ENCODE data around the gene NR0B2.

NR0B2 gene, protein sequence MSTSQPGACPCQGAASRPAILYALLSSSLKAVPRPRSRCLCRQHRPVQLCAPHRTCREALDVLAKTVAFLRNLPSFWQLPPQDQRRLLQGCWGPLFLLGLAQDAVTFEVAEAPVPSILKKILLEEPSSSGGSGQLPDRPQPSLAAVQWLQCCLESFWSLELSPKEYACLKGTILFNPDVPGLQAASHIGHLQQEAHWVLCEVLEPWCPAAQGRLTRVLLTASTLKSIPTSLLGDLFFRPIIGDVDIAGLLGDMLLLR

DNA sequence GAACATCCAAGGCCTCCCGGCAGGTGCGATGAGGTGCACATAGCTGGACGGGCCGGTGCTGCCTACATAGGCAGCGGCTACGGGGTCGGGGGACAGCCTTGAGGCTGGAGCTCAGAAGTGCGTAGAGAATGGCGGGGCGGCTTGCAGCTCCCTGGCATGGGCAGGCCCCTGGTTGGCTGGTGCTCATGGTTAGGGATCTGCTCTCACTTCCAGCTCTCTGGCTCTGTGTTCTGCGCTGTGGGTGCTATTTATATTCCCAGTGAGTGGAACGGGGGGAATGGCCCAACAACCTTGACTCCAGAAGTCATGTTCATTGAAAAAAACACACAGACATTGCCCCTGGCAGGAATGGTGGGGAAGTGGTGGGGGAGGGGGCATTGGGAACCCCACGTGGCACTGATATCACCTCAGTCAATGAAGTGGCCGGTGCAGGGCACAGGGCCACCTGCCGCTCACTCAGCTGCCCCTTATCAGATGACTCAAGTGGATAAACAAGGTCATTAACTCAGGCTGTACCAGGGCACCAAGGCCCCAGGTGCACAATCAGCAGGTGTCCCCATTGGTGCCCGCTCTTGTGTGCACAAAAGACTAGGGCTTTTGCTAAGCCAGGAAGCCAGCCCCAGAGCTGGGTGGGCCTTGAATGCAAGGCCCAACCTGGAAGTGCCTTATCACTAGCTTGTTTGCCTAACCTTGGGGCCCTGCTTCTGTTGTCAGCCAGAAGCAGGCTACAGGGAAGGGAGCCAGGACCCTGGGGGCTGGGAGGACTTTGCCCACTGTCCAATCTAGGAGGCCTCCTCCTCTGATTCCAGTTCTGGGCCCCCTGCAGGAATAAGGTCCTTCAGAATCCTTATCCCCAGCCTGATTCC is at the start of gene NR0B2:
Gene NR0B2, minus strand, starts transcription at position 222 of the 866 bp plus-strand sequence. Its CDS starts 35 bp downstream, at position 187.
- TF ChIP-seq, protein P1, sequence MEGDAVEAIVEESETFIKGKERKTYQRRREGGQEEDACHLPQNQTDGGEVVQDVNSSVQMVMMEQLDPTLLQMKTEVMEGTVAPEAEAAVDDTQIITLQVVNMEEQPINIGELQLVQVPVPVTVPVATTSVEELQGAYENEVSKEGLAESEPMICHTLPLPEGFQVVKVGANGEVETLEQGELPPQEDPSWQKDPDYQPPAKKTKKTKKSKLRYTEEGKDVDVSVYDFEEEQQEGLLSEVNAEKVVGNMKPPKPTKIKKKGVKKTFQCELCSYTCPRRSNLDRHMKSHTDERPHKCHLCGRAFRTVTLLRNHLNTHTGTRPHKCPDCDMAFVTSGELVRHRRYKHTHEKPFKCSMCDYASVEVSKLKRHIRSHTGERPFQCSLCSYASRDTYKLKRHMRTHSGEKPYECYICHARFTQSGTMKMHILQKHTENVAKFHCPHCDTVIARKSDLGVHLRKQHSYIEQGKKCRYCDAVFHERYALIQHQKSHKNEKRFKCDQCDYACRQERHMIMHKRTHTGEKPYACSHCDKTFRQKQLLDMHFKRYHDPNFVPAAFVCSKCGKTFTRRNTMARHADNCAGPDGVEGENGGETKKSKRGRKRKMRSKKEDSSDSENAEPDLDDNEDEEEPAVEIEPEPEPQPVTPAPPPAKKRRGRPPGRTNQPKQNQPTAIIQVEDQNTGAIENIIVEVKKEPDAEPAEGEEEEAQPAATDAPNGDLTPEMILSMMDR (IDR thresholded peaks at IDR 0.05), result no peak
- TF ChIP-seq ZFX (IDR thresholded peaks at IDR 0.05; ENCODE audit: borderline replicate concordance), result no peak
- H3K27ac ChIP-seq, result no peak within 1 kb of the TSS

DNA sequence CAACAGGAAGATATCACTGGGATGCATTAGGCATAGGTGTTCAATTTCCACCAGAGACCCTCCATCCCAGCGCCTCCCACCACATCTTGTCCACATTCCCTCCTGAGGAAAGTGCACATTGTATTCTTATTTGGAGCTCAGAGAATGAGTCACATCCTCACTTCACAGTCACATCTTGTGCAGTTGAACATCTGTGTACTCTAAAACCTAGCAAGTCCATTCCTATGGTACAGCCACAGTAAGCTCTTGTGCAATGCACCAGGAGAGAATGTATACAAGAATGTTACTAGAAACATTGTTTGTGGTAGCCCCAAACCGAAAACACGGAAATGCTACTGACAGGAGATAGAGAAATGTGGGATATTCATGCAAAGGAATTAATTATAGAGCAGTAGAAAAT is 48.1 kb upstream of the NR0B2 start:
- TF ChIP-seq, protein P1 (IDR thresholded peaks at IDR 0.05), result no peak
- no peak for TF ChIP-seq ZFX (IDR thresholded peaks at IDR 0.05; ENCODE audit: borderline replicate concordance)
- H3K27ac ChIP-seq, result no peak overlapping the region

DNA sequence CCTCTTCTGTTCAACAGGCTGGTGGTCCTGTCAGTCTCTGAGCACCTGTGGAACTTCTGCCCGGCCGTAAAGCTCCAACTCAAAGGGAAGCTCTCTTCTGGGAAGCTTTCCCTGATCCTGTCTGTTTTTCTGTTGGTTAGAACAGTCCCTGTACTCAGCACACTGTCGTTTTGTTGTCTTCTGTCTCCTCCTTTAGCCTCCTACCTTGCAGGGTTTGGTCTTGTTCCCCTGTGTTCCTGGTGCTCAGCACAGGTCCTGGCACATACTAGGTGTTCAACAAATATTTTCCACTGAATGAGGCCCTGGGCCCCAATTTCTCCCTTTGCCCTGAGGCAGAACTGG is 46.8 kb upstream of the NR0B2 start:
- H3K27ac ChIP-seq, result peak overlapping the region; percentile 67
- TF ChIP-seq ZFX (IDR thresholded peaks at IDR 0.05; ENCODE audit: borderline replicate concordance), result no peak
- TF ChIP-seq, protein P1 (IDR thresholded peaks at IDR 0.05), result no peak; the same call in 1 of the 2 replicates

DNA sequence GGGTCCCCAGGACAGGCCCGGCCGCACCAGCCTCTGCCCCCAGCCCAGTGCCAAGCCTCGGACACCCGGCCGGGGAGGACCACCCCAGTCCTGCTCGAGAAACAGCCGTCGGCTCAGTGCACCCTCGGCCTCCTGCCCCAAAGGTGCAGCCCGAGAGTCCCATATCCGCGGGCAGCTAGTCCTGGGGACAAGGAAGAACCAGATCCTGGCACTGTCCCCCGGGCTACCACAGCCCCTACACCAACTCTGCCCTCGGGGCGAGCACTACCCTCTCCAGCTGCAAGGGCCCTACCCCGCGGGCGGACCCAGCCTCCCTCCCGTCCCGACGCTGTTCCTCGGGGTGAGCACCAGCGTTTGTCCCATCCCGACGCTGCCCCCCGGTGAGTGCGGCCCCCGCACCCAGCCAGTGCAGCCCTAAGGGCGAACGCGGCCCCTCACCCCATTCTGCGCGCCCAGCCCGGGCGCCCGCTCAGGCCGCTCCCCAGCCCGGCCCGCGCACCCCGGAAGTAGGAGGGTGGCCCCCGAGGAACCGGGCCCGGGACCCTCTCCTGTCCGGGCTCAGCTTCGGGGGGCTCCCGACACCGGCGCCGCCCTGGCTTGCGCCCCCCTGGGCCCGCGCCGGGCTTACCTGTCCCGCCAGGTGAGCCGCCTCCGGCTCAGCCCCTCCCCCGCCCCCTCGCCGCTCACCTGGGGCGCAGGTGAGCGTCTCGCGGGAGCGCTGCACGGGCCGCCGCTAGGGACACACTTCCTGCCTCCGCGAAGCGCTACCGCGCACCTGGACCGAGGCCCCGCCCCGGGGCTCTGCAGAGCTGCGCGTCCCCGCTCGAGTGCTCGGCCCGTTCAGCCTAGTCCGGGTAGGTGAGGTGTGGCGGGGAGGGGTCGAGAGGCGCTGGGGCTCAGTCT is 46.2 kb upstream of the NR0B2 start, which contains the start of gene KDF1:
Gene KDF1, minus strand, starts transcription at position 747 of the 903 bp plus-strand sequence. CDS start 8,088 bp downstream, outside the sequence.
- H3K27ac ChIP-seq, result peak within 1 kb of the TSS; percentile 67
- no peak for TF ChIP-seq ZFX (IDR thresholded peaks at IDR 0.05; ENCODE audit: borderline replicate concordance)
- TF ChIP-seq, protein P1 (IDR thresholded peaks at IDR 0.05), result peak; percentile 37

DNA sequence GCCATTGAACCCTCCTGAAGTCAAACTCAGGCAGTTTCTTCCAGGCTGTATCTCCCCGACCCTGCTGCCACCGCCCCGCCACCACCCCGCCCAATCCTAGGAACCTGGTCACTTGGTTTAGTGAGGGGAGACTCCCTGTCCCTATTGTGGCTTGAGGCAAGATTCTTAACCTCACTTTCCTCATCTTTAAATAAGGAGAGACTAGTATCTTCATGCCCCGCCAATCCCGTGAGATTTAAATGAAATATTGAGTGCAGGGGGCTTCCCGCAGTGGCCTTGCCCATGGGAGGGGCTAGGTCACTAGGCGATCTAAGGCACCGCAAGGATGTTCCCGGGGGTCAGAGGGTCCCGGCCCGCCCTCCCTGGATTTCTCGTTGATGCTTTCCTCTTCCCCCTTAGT is 45.5 kb upstream of the NR0B2 start:
- H3K27ac ChIP-seq, result peak overlapping the region; percentile 67
- no peak for TF ChIP-seq ZFX (IDR thresholded peaks at IDR 0.05; ENCODE audit: borderline replicate concordance)
- TF ChIP-seq, protein P1 (IDR thresholded peaks at IDR 0.05), result no peak

DNA sequence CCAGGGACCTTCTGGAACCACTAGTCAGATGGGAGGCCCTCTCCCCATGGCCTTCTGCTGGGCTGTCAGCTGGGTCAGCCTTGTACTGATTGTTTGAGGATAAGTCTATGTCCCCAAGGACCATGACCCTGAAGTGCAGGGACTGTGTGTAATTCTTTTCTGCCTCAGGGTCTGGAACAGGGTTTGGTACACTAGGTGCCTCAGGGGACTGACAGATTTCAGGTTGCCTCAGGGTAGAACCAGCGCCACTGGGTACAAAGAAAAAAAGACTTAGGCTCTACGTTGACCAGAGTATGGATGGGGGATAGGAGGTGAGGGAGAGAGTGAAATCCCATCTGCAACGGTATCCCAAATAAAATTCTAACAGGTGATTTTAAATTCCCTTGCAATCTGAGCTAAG is 43.5 kb upstream of the NR0B2 start:
- TF ChIP-seq, protein P1 (IDR thresholded peaks at IDR 0.05), result no peak
- H3K27ac ChIP-seq, result no peak overlapping the region
